RCC 7860 (cell line): Measurements from ENCODE around the gene TBC1D10A.
A peak's percentile ranks its signal among the peaks of the same experiment; 100 is the strongest.

ENCODE experiments used
- DNase-seq: peaks from one replicate; pipeline ENCODE4 v3.0.0-alpha.2; 2015; ENCODE audit warnings: low spot score
- FAIRE-seq: peaks from 2 replicates; lab custom pipeline; 2012; peaks lifted over from hg19 to GRCh38; lab: Jason Lieb, UNC

Gene TBC1D10A

DNA sequence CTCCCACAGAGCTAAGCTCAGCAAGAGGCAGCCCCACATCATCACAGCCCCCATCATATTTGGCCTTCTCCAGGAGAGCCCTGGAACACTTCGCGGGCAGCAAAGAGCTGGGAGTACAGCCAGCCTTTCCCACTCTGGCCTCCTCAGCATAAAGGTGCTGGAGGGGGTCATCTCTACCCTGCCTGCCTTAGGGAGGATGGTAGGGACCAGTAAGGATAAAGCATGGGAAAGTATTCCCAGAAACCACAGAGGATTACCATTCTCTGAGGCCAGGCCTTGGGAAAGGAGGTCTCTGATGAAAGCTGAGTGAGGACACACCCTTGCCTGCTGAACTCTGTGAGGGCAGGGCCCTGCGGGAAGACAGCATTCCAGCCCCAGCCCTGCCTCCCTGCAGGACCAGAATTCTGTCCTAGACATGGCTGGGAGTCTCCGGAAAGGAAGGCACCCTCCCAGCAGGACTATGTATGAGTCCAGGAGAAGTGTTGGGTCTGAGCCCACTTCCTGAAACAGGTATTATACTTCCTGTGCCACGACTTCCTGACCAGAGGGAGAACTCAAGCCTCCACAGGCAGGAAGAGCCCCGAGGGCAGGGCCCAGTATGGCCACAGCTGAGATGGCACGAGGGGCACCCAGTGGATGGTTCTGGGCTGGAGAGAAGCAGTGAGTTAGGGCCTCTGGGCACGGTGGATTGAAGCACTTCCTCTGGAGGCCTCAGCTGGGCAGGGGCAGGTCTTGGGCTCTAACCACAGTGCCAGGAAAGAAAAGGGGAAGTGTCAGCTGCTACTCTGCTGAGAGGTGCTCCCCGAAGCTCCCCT is 24.5 kb downstream of the TBC1D10A start:
- no peak for FAIRE-seq
- no peak for DNase-seq

DNA sequence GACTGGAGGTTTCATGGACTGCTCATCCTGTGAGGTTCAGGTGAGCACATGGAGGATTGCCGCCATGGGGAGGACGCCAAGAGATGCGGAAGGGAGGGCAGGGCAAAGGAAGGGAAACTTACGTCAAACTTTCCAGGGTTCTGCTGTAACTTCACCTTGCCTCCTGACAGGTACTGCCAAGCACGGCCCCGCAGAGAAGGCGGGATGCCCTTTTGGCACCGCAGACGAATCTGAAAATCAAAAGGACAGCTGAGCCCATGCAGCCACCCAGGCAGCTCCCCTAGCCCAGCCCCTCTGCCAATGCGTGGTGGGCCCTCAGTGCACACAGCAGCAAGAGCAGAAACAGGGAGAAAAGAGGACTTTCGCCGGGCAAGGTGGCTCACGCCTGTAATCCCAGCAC is 27.4 kb downstream of the TBC1D10A start:
- FAIRE-seq, result no peak
- no peak for DNase-seq

DNA sequence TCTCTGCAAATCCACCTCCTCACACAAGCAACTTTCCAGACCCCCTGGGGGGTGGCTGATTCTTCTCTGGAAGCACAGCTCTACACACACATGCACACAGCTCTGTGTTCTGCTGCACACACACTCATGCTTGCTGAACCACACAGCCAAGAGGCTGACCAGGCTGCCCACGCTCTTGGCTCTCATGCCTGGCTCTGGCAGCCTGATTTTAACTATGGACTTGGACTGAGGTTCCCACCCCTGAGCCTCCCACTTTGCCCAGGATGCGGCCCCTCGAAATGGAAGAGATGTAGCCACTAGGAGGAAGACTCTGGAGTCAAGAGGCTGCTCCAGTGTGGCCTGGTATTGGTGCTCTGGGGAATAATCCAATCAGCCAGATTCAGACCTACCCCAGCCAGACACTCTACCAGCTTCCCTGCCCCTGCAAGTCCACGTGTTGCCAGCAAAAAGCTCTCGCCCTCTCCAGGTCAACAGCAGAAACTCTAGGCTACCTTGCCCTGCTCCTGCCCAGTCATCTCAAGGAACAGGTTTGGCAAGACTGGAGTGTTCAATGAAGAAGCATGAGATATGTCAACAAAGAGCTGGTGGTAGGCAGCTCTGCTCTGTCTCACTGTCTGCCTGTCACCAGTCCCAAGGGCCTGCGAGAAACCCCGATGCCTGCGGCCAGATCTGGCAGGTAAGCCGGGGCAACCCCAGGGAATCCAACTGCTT is 28.6 kb downstream of the TBC1D10A start:
- no peak for DNase-seq
- FAIRE-seq, result no peak

DNA sequence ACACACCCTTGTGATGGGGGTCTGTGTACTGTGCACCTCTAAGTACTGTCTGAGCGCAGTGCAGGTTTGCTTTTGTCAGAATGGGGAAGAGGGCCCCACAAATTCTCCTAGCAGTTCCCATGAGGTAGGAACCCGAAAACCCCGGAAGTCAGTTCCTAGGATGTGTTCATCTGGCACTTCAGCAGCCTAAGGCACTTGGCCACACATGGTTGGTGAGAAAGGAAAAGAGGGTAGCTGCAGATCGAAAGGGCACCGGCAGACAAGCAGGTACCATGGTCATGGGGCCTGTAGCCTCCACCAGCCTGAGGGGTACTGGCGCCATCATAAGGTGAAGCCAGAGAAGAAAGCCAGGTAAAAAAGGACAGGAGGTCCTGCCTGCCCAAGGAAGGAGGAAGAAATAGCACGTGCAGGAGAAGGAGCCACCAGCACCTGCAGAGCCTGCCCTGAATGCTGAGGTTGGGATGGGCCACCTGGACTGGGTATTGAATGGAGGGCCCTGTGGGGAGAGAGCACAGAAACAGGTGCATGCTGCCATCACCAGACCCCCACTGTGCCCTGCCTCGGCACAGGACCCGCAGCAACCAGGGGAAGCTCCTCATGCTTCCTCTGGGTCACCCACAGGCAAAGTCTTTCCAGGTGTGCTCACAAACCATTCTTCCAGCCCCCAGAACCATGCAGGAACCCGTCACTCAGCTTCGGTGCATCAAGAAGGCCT is 29.3 kb downstream of the TBC1D10A start:
- DNase-seq (no peak), FAIRE-seq (no peak)

- FAIRE-seq (no peak), DNase-seq (no peak)
Measured at GRCh38 chr22:30296833-30297232, 29.9 kb downstream of the TBC1D10A start.

GRCh38 chr22:30296324-30296723 is 30.4 kb downstream of the TBC1D10A start:
- FAIRE-seq, result no peak
- no peak for DNase-seq

DNA sequence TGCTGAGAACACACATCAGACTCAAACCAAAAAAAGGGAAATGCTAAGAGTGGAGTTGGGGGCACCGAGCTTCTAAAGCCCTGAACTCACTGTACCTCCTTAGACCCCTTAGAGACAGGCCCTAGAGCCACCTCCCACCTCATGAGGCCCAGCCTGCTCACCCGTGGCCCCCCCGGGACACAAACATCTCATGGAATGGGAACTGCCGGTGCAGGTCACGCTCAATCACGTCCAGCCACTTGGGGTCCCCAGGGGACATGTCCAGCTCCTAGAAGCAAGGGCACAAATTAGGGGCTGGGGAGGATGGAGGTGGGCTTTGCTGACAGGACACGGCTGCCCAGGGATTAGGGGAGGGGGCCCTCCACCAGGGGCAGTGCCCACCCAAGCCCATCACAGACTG is 31.2 kb downstream of the TBC1D10A start:
- DNase-seq (no peak), FAIRE-seq (no peak)

DNA sequence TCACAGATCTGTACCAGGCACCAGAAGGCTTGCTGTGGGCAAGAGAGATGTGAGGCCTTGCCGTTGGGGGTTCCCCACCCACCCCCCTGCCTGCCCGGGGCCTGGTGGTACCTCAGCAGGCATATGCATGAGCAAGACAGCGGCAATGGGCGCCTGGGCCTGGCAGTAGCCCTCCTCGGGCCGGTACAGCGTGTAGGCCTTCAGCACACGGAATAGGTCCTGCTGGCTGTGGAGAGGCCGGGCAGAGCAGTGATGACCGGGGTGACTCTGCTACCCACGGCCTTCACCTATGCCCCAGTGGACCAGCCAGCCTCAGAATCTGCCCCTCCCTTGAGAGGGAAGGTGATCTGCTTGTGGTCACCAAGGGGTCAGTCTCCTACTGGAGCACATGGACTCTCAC is 31.9 kb downstream of the TBC1D10A start:
- FAIRE-seq (no peak), DNase-seq (no peak)

DNA sequence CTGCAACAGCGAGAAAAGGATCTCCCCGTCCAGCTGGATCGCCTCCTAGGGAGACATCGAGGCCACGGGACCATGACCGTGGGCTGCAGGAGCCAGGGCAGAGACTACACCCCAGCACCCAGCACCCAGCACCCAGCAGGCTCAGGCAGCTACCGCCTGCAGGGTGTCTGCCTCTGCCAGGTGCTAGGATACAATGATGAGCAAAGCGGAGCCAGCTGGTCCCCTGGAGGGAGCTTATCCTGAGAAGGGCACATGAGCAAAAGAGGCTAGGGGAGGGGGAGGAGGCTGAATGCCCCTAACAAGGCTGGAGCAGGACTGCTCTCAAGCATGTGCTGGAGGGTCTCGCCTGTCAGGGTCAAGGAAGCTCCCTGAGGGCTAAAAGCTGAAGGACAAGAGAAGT is 32.7 kb downstream of the TBC1D10A start:
- no peak for DNase-seq
- FAIRE-seq, result no peak

DNA sequence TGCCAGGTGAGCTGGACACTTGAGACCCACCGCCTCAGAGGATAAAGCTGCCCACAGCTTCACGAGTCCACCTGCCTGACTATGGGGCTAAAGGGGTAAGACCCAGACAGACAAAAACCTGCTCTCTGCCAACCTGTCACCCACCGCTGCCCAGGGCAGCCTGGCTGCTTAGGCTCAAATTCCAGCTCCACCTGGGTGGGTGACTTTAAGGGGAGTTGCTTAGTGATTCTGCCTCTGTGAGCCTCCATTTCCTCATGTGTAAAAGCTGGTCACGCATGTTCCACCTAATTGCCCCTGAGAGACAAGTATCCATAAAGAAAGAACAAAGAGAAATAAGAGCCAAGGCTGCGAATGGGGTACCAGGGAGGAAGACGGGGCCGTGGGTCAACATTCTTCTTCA is 33.7 kb downstream of the TBC1D10A start:
- FAIRE-seq, result no peak
- no peak for DNase-seq

GRCh38 chr22:30292069-30292970 is 34.4 kb downstream of the TBC1D10A start:
- FAIRE-seq (no peak), DNase-seq (no peak)

GRCh38 chr22:30291058-30291892 is 35.5 kb downstream of the TBC1D10A start:
- DNase-seq, result peak; percentile 65
- no peak for FAIRE-seq

GRCh38 chr22:30290342-30291057 is 36.2 kb downstream of the TBC1D10A start:
- DNase-seq (peak; percentile 58), FAIRE-seq (no peak)

GRCh38 chr22:30289980-30290313 is 36.8 kb downstream of the TBC1D10A start:
- no peak for DNase-seq

GRCh38 chr22:30289141-30289979 is 37.4 kb downstream of the TBC1D10A start, which contains the start of gene CASTOR1:
Gene CASTOR1 (minus strand): TSS chr22:30289505. CDS start chr22:30289497, 8 bp downstream.
- DNase-seq (peak; percentile 92), FAIRE-seq (no peak)

More at GRCh38 chr22:30289980-30290313, 36.8 kb downstream of the TBC1D10A start:
- FAIRE-seq, result no peak

GRCh38 chr22:30288419-30289140 is 38.2 kb downstream of the TBC1D10A start:
- FAIRE-seq (no peak), DNase-seq (no peak)

GRCh38 chr22:30287648-30288418 is 38.9 kb downstream of the TBC1D10A start:
- FAIRE-seq (peak; percentile 90), DNase-seq (peak; percentile 95)
